IMR-90 (cell line): ENCODE data around the gene ERCC4. TPM values are rescaled to one million over a fixed set of nuclear protein-coding genes. Genes with fewer than 3 reads are reported as not detected.
"Not testable (repeated sequence)": the region's sequence is repeated elsewhere in the genome, so short reads cannot be mapped to it uniquely, and the experiment has no call there.

ENCODE experiments used
- ATAC-seq: fragments of 200-7000 bp; cut with Tn5 transposase; 2 replicates; pipeline ENCODE4 v1.9.1; 2020; ENCODE audit warnings: low read depth, mild to moderate bottlenecking, moderate library complexity
- BruUV-seq: library from RNA; stranded (reverse); fragments of 400-500 nt; replicated peaks from 2 replicates; lab custom pipeline; 2021; lab: Mats Ljungman, UMichigan
- CTCF ChIA-PET: fragments of 300-600 bp; formaldehyde crosslinking; extraction: SDS; loops from one replicate; lab custom pipeline; 2021; ENCODE audit warnings: antibody characterized with exemption; lab: Yijun Ruan, JAX
- POLR2A ChIA-PET: fragments of 300-600 bp; sonication (Branson Sonifier 250); formaldehyde crosslinking; loops from one replicate; lab custom pipeline; 2022; ENCODE audit warnings: antibody characterized with exemption; ENCODE audit not compliant: unreplicated experiment; lab: Charles Lee
- DNase-seq: peaks from one replicate; pipeline ENCODE4 v3.0.0; 2013
- H2AFZ ChIP-seq: replicated peaks from 2 replicates; pipeline ENCODE3; 2013; ENCODE audit warnings: low read length, mild to moderate bottlenecking; ENCODE audit not compliant: poor library complexity
- H2AK5ac ChIP-seq: 2 replicates; pipeline ENCODE4 v1.6.1; 2013; ENCODE audit warnings: low read depth, low read length, inconsistent platforms
- H2AK9ac ChIP-seq: replicated peaks from 2 replicates; pipeline ENCODE3; 2013; ENCODE audit warnings: mild to moderate bottlenecking, low read depth, low read length, moderate library complexity; ENCODE audit not compliant: poor library complexity
- H2BK120ac ChIP-seq: 2 replicates; pipeline ENCODE4 v1.6.1; 2013; ENCODE audit warnings: low read depth, low read length, inconsistent platforms
- H2BK15ac ChIP-seq: 3 replicates; pipeline ENCODE4 v1.6.1; 2013; ENCODE audit warnings: low read depth, low read length, inconsistent platforms
- H2BK20ac ChIP-seq: 2 replicates; pipeline ENCODE4 v1.6.1; 2013; ENCODE audit warnings: low read depth, mild to moderate bottlenecking, inconsistent platforms, low read length, moderate library complexity
- H2BK5ac ChIP-seq: 2 replicates; pipeline ENCODE4 v1.6.1; 2013; ENCODE audit warnings: mild to moderate bottlenecking, low read depth, low read length, inconsistent platforms; ENCODE audit not compliant: poor library complexity, severe bottlenecking
- H3K14ac ChIP-seq: replicated peaks from 2 replicates; pipeline ENCODE4 v1.6.1; 2013; ENCODE audit warnings: low read depth, low read length, inconsistent platforms
- H3K18ac ChIP-seq: 2 replicates; pipeline ENCODE4 v1.6.1; 2013; ENCODE audit warnings: low read depth, low read length, control low read depth
- H3K23ac ChIP-seq: 2 replicates; pipeline ENCODE4 v1.6.1; 2013; ENCODE audit warnings: low read depth, low read length, inconsistent platforms
- H3K27ac ChIP-seq: 2 replicates; pipeline ENCODE4 v1.5.1; 2013; ENCODE audit warnings: mild to moderate bottlenecking, control low read depth, low read length; ENCODE audit not compliant: insufficient read depth
- H3K27me3 ChIP-seq: 2 replicates; pipeline ENCODE4 v1.6.1; 2013; ENCODE audit warnings: low read length; ENCODE audit not compliant: control insufficient read depth, insufficient read depth
- H3K36me3 ChIP-seq: 2 replicates; pipeline ENCODE4 v1.6.1; 2013; ENCODE audit warnings: low read length, mixed read lengths; ENCODE audit not compliant: control insufficient read depth, insufficient read depth
- H3K4ac ChIP-seq: 2 replicates; pipeline ENCODE4 v1.6.1; 2013; ENCODE audit warnings: low read depth, low read length, inconsistent platforms
- H3K4me1 ChIP-seq: 2 replicates; pipeline ENCODE4 v1.6.1; 2013; ENCODE audit warnings: low read length, mixed read lengths; ENCODE audit not compliant: control insufficient read depth, insufficient read depth
- H3K4me2 ChIP-seq: 2 replicates; pipeline ENCODE4 v1.6.1; 2013; ENCODE audit warnings: low read depth, mild to moderate bottlenecking, control low read depth, low read length, moderate library complexity
- H3K4me3 ChIP-seq: 2 replicates; pipeline ENCODE4 v1.5.1; 2013; ENCODE audit warnings: low read depth, mild to moderate bottlenecking, control low read depth, low read length, moderate library complexity; ENCODE audit not compliant: insufficient read depth
- H3K56ac ChIP-seq: 2 replicates; pipeline ENCODE4 v1.6.1; 2013; ENCODE audit warnings: low read length, inconsistent platforms; ENCODE audit not compliant: insufficient read depth; ENCODE audit errors: extremely low read depth
- H3K79me1 ChIP-seq, 2 experiments: 2 replicates each; pipeline ENCODE4 v1.6.1; 2013; ENCODE audit warnings: low read length in 2 of 2, inconsistent platforms in 1 of 2, low read depth in 1 of 2
- H3K9ac ChIP-seq: 2 replicates; pipeline ENCODE4 v1.6.1; 2013; ENCODE audit warnings: low read depth, low read length, control low read depth
- H3K9me1 ChIP-seq: 2 replicates; pipeline ENCODE4 v1.6.1; 2013; ENCODE audit warnings: low read length, inconsistent platforms; ENCODE audit not compliant: insufficient read depth
- H3K9me3 ChIP-seq: 2 replicates; pipeline ENCODE4 v1.6.1; 2013; ENCODE audit warnings: low read length; ENCODE audit not compliant: control insufficient read depth, insufficient read depth
- H4K20me1 ChIP-seq: 2 replicates; pipeline ENCODE4 v1.6.1; 2013; ENCODE audit warnings: low read length, inconsistent platforms; ENCODE audit not compliant: insufficient read depth
- H4K5ac ChIP-seq: 2 replicates; pipeline ENCODE4 v1.6.1; 2013; ENCODE audit warnings: mild to moderate bottlenecking, low read depth, low read length, control low read depth
- H4K8ac ChIP-seq, 2 experiments: 2 replicates each; pipeline ENCODE4 v1.6.1; 2013; ENCODE audit warnings: low read depth in 2 of 2, low read length in 2 of 2, control low read depth in 1 of 2, inconsistent platforms in 1 of 2
- H4K91ac ChIP-seq: 2 replicates; pipeline ENCODE4 v1.6.1; 2013; ENCODE audit warnings: low read depth, low read length, inconsistent platforms; ENCODE audit not compliant: insufficient read depth
- CEBPB ChIP-seq: IDR thresholded peaks from 2 replicates; pipeline ENCODE4 v1.6.1; 2012; ENCODE audit warnings: low read depth, low read length, improper control_type of control experiment
- CHD1 ChIP-seq: IDR thresholded peaks from 2 replicates; pipeline ENCODE4 v1.6.1; 2012; ENCODE audit warnings: low read depth, low read length, improper control_type of control experiment
- CTCF ChIP-seq: conservative IDR thresholded peaks from 2 replicates; pipeline ENCODE4 v1.5.1; 2012; ENCODE audit warnings: mild to moderate bottlenecking, low read depth, low read length, improper control_type of control experiment
- ELK1 ChIP-seq: fragments of 150-350 bp; IDR thresholded peaks from 2 replicates; pipeline ENCODE4 v1.6.1; 2016; ENCODE audit warnings: low read depth, mild to moderate bottlenecking, low read length, moderate library complexity, borderline replicate concordance
- MAZ ChIP-seq: IDR thresholded peaks from 2 replicates; pipeline ENCODE4 v1.6.1; 2012; ENCODE audit warnings: low read depth, mild to moderate bottlenecking, low read length, improper control_type of control experiment, moderate library complexity, borderline replicate concordance
- WGBS, 2 experiments: methylation state at CpG; one replicate each; pipeline versions ENCODE4 v1.1.5 to v1.1.7; 2013; ENCODE audit warnings: missing lambda C conversion rate in 2 of 2; ENCODE audit not compliant: insufficient read length in 1 of 2; ENCODE audit errors: extremely low coverage in 2 of 2; 5-methylcytosine and 5-hydroxymethylcytosine counted together
- dilution Hi-C: fragments of 300-500 bp; cut with HindIII; formaldehyde crosslinking; loops from one replicate; pipeline ENCODE4 v1.14.3; 2018; ENCODE audit warnings: low sequenced_read_pairs; ENCODE audit not compliant: unreplicated experiment
- in situ Hi-C: fragments of 300-500 bp; cut with MboI; formaldehyde crosslinking; loops from 3 replicates; pipeline ENCODE4 v1.14.3; 2019; ENCODE audit warnings: low sequenced_read_pairs, inconsistent platforms, mixed read lengths
- intact Hi-C: fragments of 100-400 bp; cut with micrococcal nuclease; formaldehyde crosslinking; loops from 2 replicates; pipeline ENCODE4 v1.10.0; 2022
- polyA plus RNA-seq, 3 experiments: library from polyadenylated mRNA; depleted of rRNA; stranded (reverse); fragments of >200 nt; gene quantifications; 2 replicates each; pipeline ENCODE4 v1.2.3, GENCODE V29; 2012; ENCODE audit warnings: low replicate concordance in 1 of 3
- total RNA-seq: library from RNA; depleted of rRNA; stranded (reverse); fragments of >200 nt; gene quantifications from 2 replicates; pipeline ENCODE4 v1.2.3, GENCODE V29; 2012

Gene ERCC4
- total and polyA plus RNA-seq, 2 of the 4 experiments (the other 2 are of a cell fraction): 2.9 to 19.2 TPM

- BruUV-seq: no TSS peak
- H3K27ac ChIP-seq: no peak overlapping the region
- ATAC-seq: no peak
- no peak overlapping the region for H2AK9ac ChIP-seq
- no peaks in the 10 kb centered on the region for H3K9me3 ChIP-seq
- H2AK5ac ChIP-seq: no peak overlapping the region
- no peak overlapping the region for H2BK120ac ChIP-seq
- H3K4me3 ChIP-seq: no peak overlapping the region
- no peak overlapping the region for H3K4ac ChIP-seq
- 63% methylated on average over 2 of the region's 5 CpGs; no CpG with 5 or more reads in 1 of the 2 experiments for WGBS, 2 experiments
- dilution Hi-C loops: no loop called here
- no peak overlapping the region for H3K56ac ChIP-seq
- in situ Hi-C loops: loop anchor here (25.0 kb wide), 1 partner anchor 1424 kb away; no protein-coding TSS in a partner anchor
- intact Hi-C loops: no loop called here
- H3K14ac ChIP-seq: no peak overlapping the region
- H4K20me1 ChIP-seq: no peaks in the 10 kb centered on the region
- H4K5ac ChIP-seq: no peak overlapping the region
- no peak overlapping the region for H4K8ac ChIP-seq
- H2BK20ac ChIP-seq: no peak overlapping the region
- no peaks in the 10 kb centered on the region for H3K9me1 ChIP-seq
- CTCF ChIA-PET: no interaction called here
- no peak overlapping the region for H3K4me2 ChIP-seq
- no peaks in the 10 kb centered on the region; the same call in 1 of the 2 replicates for H3K27me3 ChIP-seq
- H2BK5ac ChIP-seq: no peak overlapping the region
- POLR2A ChIA-PET: no interaction called here
- TF ChIP-seq CHD1: no peak
- TF ChIP-seq CTCF: no peak
- no peak for TF ChIP-seq CEBPB
- TF ChIP-seq ELK1: no peak
- no peak for TF ChIP-seq MAZ
- no peak overlapping the region for H3K23ac ChIP-seq
- no peaks in the 10 kb centered on the region for H3K79me1 ChIP-seq
- no peaks in the 10 kb centered on the region for H3K36me3 ChIP-seq
- H3K18ac ChIP-seq: no peak overlapping the region
- no peak overlapping the region for H2AFZ ChIP-seq
- H3K4me1 ChIP-seq: no peaks in the 10 kb centered on the region
- no peak for DNase-seq
- H4K91ac ChIP-seq: no peak overlapping the region
- H2BK15ac ChIP-seq: no peak overlapping the region
- no peak overlapping the region for H3K9ac ChIP-seq
Measured at GRCh38 chr16:13886608-13887007, 33.3 kb upstream of the ERCC4 start.

- H3K56ac ChIP-seq, H2AK9ac ChIP-seq, H3K9me1 ChIP-seq, H4K8ac ChIP-seq, H3K14ac ChIP-seq, H2AK5ac ChIP-seq, intact Hi-C loops, H3K9ac ChIP-seq, DNase-seq, H3K4ac ChIP-seq, H3K18ac ChIP-seq, H3K23ac ChIP-seq, H2AFZ ChIP-seq, H3K27ac ChIP-seq, H2BK5ac ChIP-seq, dilution Hi-C loops, H3K79me1 ChIP-seq, H3K4me1 ChIP-seq, H4K91ac ChIP-seq, H2BK20ac ChIP-seq, H3K36me3 ChIP-seq, H4K20me1 ChIP-seq, H3K4me2 ChIP-seq, H4K5ac ChIP-seq, H3K27me3 ChIP-seq, ATAC-seq, H2BK15ac ChIP-seq, CTCF ChIA-PET, H2BK120ac ChIP-seq, H3K4me3 ChIP-seq, BruUV-seq, H3K9me3 ChIP-seq: not testable (repeated sequence)
- POLR2A ChIA-PET: interaction anchor here (0.6 kb wide), 1 partner anchor 451 kb away, joined by 3 read pairs; no protein-coding TSS in a partner anchor
- 100% methylated on average over 1 of the region's 22 CpGs; no CpG with 5 or more reads in 1 of the 2 experiments for WGBS, 2 experiments
- in situ Hi-C loops: loop anchor here (25.0 kb wide), 1 partner anchor 1427 kb away; no protein-coding TSS in a partner anchor
Measured at GRCh38 chr16:13889323-13889722, 30.6 kb upstream of the ERCC4 start.
